GM12878 (cell line): Measurements from ENCODE around the gene RALGAPB. TPM values are rescaled to one million over a fixed set of nuclear protein-coding genes. Genes with fewer than 3 reads are reported as not detected.

Experiments used
- ATAC-seq: fragments of 200-7000 bp; cut with Tn5 transposase; 3 replicates; pipeline ENCODE4 v1.9.1; 2020; ENCODE audit warnings: mild to moderate bottlenecking, moderate library complexity
- BruUV-seq: library from RNA; stranded (reverse); fragments of 400-500 nt; replicated peaks from 2 replicates; lab custom pipeline; 2021; lab: Mats Ljungman, UMichigan
- CTCF ChIA-PET: fragments of 300-600 bp; sonication (Branson Sonifier 250); formaldehyde crosslinking; extraction: SDS; loops from one replicate; lab custom pipeline; 2021; ENCODE audit warnings: inconsistent platforms; lab: Yijun Ruan, JAX
- POLR2A ChIA-PET: fragments of 350-600 bp; formaldehyde crosslinking; extraction: SDS; loops from one replicate; lab custom pipeline; 2021; ENCODE audit warnings: inconsistent platforms; lab: Charles Lee
- RAD21 ChIA-PET: fragments of 300-600 bp; sonication (Branson Sonifier 250); formaldehyde crosslinking; loops from one replicate; lab custom pipeline; 2023; ENCODE audit warnings: antibody characterized with exemption; ENCODE audit not compliant: unreplicated experiment; lab: Charles Lee
- SMC1A ChIA-PET: fragments of 300-600 bp; sonication (Branson Sonifier 250); formaldehyde crosslinking; loops from one replicate; lab custom pipeline; 2023; ENCODE audit not compliant: unreplicated experiment, uncharacterized antibody; lab: Charles Lee
- DNase-seq: peaks from one replicate; pipeline ENCODE4 v3.0.0-alpha.2; 2011; ENCODE audit warnings: low read depth, low spot score
- FAIRE-seq: peaks from 3 replicates; lab custom pipeline; 2011; peaks lifted over from hg19 to GRCh38; lab: Jason Lieb, UNC
- H2AFZ ChIP-seq: 2 replicates; pipeline ENCODE4 v1.6.0; 2011; ENCODE audit warnings: low read depth, low read length, control low read depth; ENCODE audit not compliant: control insufficient read depth
- H3K27ac ChIP-seq: 2 replicates; pipeline ENCODE4 v1.5.1; 2011; ENCODE audit warnings: control low read depth; ENCODE audit not compliant: control insufficient read depth, insufficient read depth
- H3K27me3 ChIP-seq, 2 experiments: replicated peaks in 1 of 2; 2 replicates each; pipeline versions ENCODE4 v1.6.0 to v1.6.1; 2011; ENCODE audit warnings: low read length in 1 of 2; ENCODE audit not compliant: control insufficient read depth in 2 of 2, insufficient read depth in 2 of 2
- H3K36me3 ChIP-seq, 2 experiments: 2 replicates each; pipeline ENCODE4 v1.5.1; 2011; ENCODE audit warnings: low read length in 1 of 2; ENCODE audit not compliant: control insufficient read depth in 2 of 2, insufficient read depth in 2 of 2
- H3K4me1 ChIP-seq: 2 replicates; pipeline ENCODE4 v1.6.1; 2011; ENCODE audit warnings: mild to moderate bottlenecking, low read length, moderate library complexity, mixed read lengths; ENCODE audit not compliant: control insufficient read depth, insufficient read depth
- H3K4me2 ChIP-seq: 2 replicates; pipeline ENCODE4 v1.6.0; 2011; ENCODE audit warnings: control low read depth; ENCODE audit not compliant: control insufficient read depth, insufficient read depth
- H3K4me3 ChIP-seq: fragments of 200-600 bp; sonication (generic); 2 replicates; pipeline ENCODE4 v1.5.1; 2016
- H3K79me2 ChIP-seq: 2 replicates; pipeline ENCODE4 v1.6.0; 2011; ENCODE audit warnings: low read length; ENCODE audit not compliant: control insufficient read depth, insufficient read depth
- H3K9ac ChIP-seq: 2 replicates; pipeline ENCODE4 v1.8.0; 2011; ENCODE audit warnings: low read length, control low read depth, mixed read lengths; ENCODE audit not compliant: control insufficient read depth, insufficient read depth
- H3K9me3 ChIP-seq: replicated peaks from 3 replicates; pipeline ENCODE4 v1.5.1; 2011; ENCODE audit warnings: mild to moderate bottlenecking, low read length; ENCODE audit not compliant: control insufficient read depth, insufficient read depth
- H4K20me1 ChIP-seq: 2 replicates; pipeline ENCODE4 v1.6.0; 2011; ENCODE audit not compliant: control insufficient read depth, insufficient read depth
- CREB1 ChIP-seq: IDR thresholded peaks from 2 replicates; pipeline ENCODE4 v1.6.1; 2012; ENCODE audit warnings: low read depth, mild to moderate bottlenecking, inconsistent platforms
- ESRRA ChIP-seq: IDR thresholded peaks from 2 replicates; pipeline ENCODE4 v1.6.1; 2012; ENCODE audit warnings: mild to moderate bottlenecking, low read length, improper control_type of control experiment
- EZH2 ChIP-seq: IDR thresholded peaks from 2 replicates; pipeline ENCODE4 v1.6.1; 2012; ENCODE audit warnings: low read depth, mild to moderate bottlenecking, control low read depth, inconsistent platforms, low read length, borderline replicate concordance; ENCODE audit not compliant: control insufficient read depth
- MEF2B ChIP-seq: fragments of 450-650 bp; IDR thresholded peaks from 2 replicates; pipeline ENCODE4 v1.6.1; 2018; ENCODE audit warnings: mild to moderate bottlenecking, moderate library complexity; ENCODE audit not compliant: partially characterized antibody, poor library complexity, severe bottlenecking
- NR2C1 ChIP-seq: fragments of 450-650 bp; IDR thresholded peaks from 2 replicates; pipeline ENCODE4 v1.6.1; 2017; ENCODE audit warnings: antibody characterized with exemption, mild to moderate bottlenecking, moderate library complexity
- PRDM15 ChIP-seq: fragments of 450-650 bp; formaldehyde crosslinking; IDR thresholded peaks from 2 replicates; pipeline ENCODE4 v1.4.0; 2020; ENCODE audit warnings: mild to moderate bottlenecking, moderate library complexity
- RBBP5 ChIP-seq: fragments of 200-600 bp; sonication (generic); conservative IDR thresholded peaks from 2 replicates; pipeline ENCODE4 v1.6.1; 2016
- SMAD1 ChIP-seq: fragments of 450-650 bp; IDR thresholded peaks from 2 replicates; pipeline ENCODE4 v1.6.1; 2018; ENCODE audit warnings: mild to moderate bottlenecking, low read depth; ENCODE audit not compliant: partially characterized antibody
- SUPT20H ChIP-seq: IDR thresholded peaks from 2 replicates; pipeline ENCODE4 v1.6.1; 2011; ENCODE audit warnings: low read depth, mild to moderate bottlenecking, low read length, moderate library complexity, borderline replicate concordance; ENCODE audit not compliant: control insufficient read depth
- TAF1 ChIP-seq: IDR thresholded peaks from 2 replicates; pipeline ENCODE4 v1.6.1; 2011; ENCODE audit warnings: mild to moderate bottlenecking, low read depth, low read length, borderline replicate concordance
- ZBTB33 ChIP-seq: fragments of 450-650 bp; IDR thresholded peaks from 2 replicates; pipeline ENCODE4 v1.6.1; 2017; ENCODE audit warnings: mild to moderate bottlenecking
- WGBS: methylation state at CpG from one replicate; pipeline ENCODE4 v1.1.6; 2016; ENCODE audit warnings: low lambda C conversion rate; ENCODE audit not compliant: insufficient replicate concordance, insufficient coverage; ENCODE audit errors: missing lambda C conversion rate; 5-methylcytosine and 5-hydroxymethylcytosine counted together
- in situ Hi-C: fragments of 300-500 bp; cut with MboI; formaldehyde crosslinking; loops from 9 replicates; pipeline ENCODE4 v1.14.3; 2018; ENCODE audit warnings: mixed read lengths
- intact Hi-C: fragments of 100-400 bp; cut with micrococcal nuclease; formaldehyde crosslinking; loops from one replicate; pipeline ENCODE4 v1.14.2; 2022; ENCODE audit not compliant: unreplicated experiment
- polyA plus RNA-seq, 11 experiments: library from polyadenylated mRNA; depleted of rRNA in 4 of 11; unstranded in 6 of 11; stranded (reverse) in 5 of 11; fragments of >200 nt; fragmentation: Nextera tagmentation in 4 of 11; fragmentation: Illumina TruSeq in 1 of 11; extraction: Ambion mirVana in 4 of 11; extraction: Trizol in 1 of 11; gene quantifications; 1 replicate in 1 of 11; 2 replicates in 10 of 11; pipeline versions ENCODE4 v1.2.1 to v1.2.3, GENCODE V29; 2011 to 2016; ENCODE audit warnings: inconsistent platforms in 2 of 11, missing spikeins in 2 of 11, low read depth in 1 of 11
- total RNA-seq, 4 experiments: library from RNA; depleted of rRNA in 3 of 4; stranded (reverse); fragments of >200 nt in 3 of 4; fragmentation: Illumina TruSeq in 1 of 4; extraction: Trizol in 1 of 4; gene quantifications; 2 replicates each; pipeline versions ENCODE4 v1.2.1 to v1.2.3, GENCODE V29; 2013 to 2021

The RALGAPB gene
- total and polyA plus RNA-seq, 10 of the 15 experiments (the other 5 are each of a cell fraction or from before 2014, with no cell fraction given), result 3.7 to 23.2 (median 15.5) TPM

- Histone ChIP-seq H3K9me3 (no peaks in the 10 kb centered on the region), H3K79me2 (no peaks in the 10 kb centered on the region), H3K4me2 (no peak overlapping the region), H3K36me3 (peaks cover 0 to 15% of the 10 kb centered on the region in 2 experiments; a peak in 3 of 4 replicates), H3K27ac (no peak overlapping the region), H3K27me3 (no peaks in the 10 kb centered on the region), H3K9ac (no peak overlapping the region), H3K4me1 (no peaks in the 10 kb centered on the region), H2AFZ (no peak overlapping the region), H3K4me3 (no peak overlapping the region), H4K20me1 (no peaks in the 10 kb centered on the region)
- in situ Hi-C loops, result no loop called here
- WGBS, result 65% methylated on average over 1 of the region's 1 CpG
- FAIRE-seq (no peak), DNase-seq (no peak), ATAC-seq (no peak)
- TF ChIP-seq EZH2 (no peak), RBBP5 (no peak), MEF2B (no peak), PRDM15 (CRISPR knock-in tag) (no peak), NR2C1 (no peak), TAF1 (no peak), ESRRA (no peak), CREB1 (no peak), SMAD1 (no peak), SUPT20H (no peak), ZBTB33 (no peak)
- RAD21 ChIA-PET, result no interaction called here
- POLR2A ChIA-PET, result interaction anchor here (1.6 kb wide), 1 partner anchor 71 kb away, joined by 5 read pairs; no protein-coding TSS in a partner anchor
- SMC1A ChIA-PET, result interaction anchor here (0.8 to 1.5 kb wide), 2 partner anchors 21 to 30 kb away, joined by 4 to 5 read pairs; no protein-coding TSS in a partner anchor
- intact Hi-C loops, result no loop called here
- CTCF ChIA-PET, result interaction anchor here (1.1 to 1.7 kb wide), 3 partner anchors 10 to 73 kb away, joined by 3 to 6 read pairs (median 5); no protein-coding TSS in a partner anchor
- no TSS peak for BruUV-seq
Measured at GRCh38 chr20:38519426-38519825, 46.8 kb downstream of the RALGAPB start.
